Ascending aorta (tissue), 2 donors: ENCODE measurements around the gene ANKH. TPM values are rescaled to one million over a fixed set of nuclear protein-coding genes. Genes with fewer than 3 reads are reported as not detected.

ENCODE experiments used
- DNase-seq, 2 donors: peaks; one replicate each; pipeline ENCODE4 v3.0.0-alpha.2; 2019; ENCODE audit warnings: low spot score in 2 of 2
- H3K27ac ChIP-seq, 2 donors: fragments of 200-600 bp; sonication (generic); one replicate each; pipeline ENCODE4 v1.5.1; 2016 to 2017; ENCODE audit warnings: mild to moderate bottlenecking in 1 of 2
- H3K27me3 ChIP-seq: fragments of 200-600 bp; sonication (generic); one replicate; pipeline ENCODE4 v1.5.1; 2017
- H3K36me3 ChIP-seq, 2 donors: fragments of 200-600 bp; sonication (generic); one replicate each; pipeline ENCODE4 v1.5.1; 2016
- H3K4me1 ChIP-seq, 2 donors: fragments of 200-600 bp; sonication (generic); one replicate each; pipeline ENCODE4 v1.5.1; 2016 to 2017; ENCODE audit warnings: mild to moderate bottlenecking in 1 of 2
- H3K4me3 ChIP-seq, 2 donors: fragments of 200-600 bp; sonication (generic); one replicate each; pipeline ENCODE4 v1.5.1; 2016 to 2017; ENCODE audit warnings: mild to moderate bottlenecking in 1 of 2
- H3K9me3 ChIP-seq, 2 donors: fragments of 200-600 bp; sonication (generic); one replicate each; pipeline ENCODE4 v1.5.1; 2016
- CTCF ChIP-seq, 3 experiments: fragments of 200-600 bp in 2 of 3; fragments of 450-650 bp in 1 of 3; sonication (generic) in 2 of 3; IDR thresholded peaks; one replicate each; pipeline ENCODE4 v1.5.1; 2016 to 2019; ENCODE audit warnings: antibody characterized with exemption in 3 of 3, mild to moderate bottlenecking in 1 of 3, moderate library complexity in 1 of 3
- intact Hi-C: fragments of 100-400 bp; cut with DNase I; formaldehyde crosslinking; loops from one replicate; pipeline ENCODE4 v1.15.1; 2023
- total RNA-seq: library from RNA; depleted of rRNA; stranded (reverse); fragments of >200 nt; gene quantifications from one replicate; pipeline ENCODE4 v1.1.0, GENCODE V29; 2016

ANKH gene
- total RNA-seq, 1 donor from 2014 or later: 388 TPM

DNA sequence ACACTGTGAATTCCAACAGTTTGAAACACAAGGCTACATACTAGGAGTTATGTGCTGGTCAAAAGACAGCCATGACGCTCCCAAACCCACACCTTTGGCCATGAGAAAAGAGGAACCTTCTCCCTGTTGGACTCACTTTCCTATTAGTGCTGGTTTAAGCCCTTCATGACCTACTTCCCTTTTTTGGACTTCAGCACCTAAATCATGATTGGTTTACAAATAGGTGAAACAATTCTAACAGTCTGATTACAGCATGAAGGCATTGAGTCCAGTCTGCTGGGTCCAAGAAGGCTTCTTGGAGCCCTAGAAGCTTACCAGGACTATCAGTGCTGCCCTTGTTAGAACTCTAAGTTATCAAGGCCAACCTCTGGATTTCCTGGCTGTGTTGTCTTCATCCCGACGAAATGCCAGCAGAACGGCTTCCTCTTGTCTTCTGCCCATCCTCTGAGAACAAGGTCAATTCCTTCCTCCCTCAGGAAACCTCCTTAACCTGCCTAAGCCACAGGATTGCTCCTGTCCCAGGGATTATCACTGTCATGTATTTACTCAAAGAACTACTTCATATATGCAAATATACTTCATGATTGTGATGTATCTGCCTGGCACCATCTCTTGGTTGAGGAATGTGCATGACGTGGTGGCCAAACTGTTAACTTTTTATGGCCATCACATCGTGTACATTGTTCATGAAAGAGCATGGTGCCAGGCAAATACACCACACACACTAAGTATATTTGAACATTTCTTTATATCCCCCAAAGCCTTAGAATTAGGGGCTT is 83.6 kb downstream of the ANKH start:
- intact Hi-C loops: no loop called here
- no peaks in the 10 kb centered on the region for H3K27me3 ChIP-seq
- H3K4me1 ChIP-seq: peaks cover 0 to 15% of the 10 kb centered on the region in 2 donors
- no peak for DNase-seq
- no peak overlapping the region for H3K4me3 ChIP-seq
- peaks cover 0 to 2% of the 10 kb centered on the region in 2 donors for H3K36me3 ChIP-seq
- peak overlapping the region in 1 of 2 donors; percentile 1 for H3K27ac ChIP-seq
- TF ChIP-seq CTCF (IDR thresholded peaks at IDR 0.05): no peak
- no peaks in the 10 kb centered on the region for H3K9me3 ChIP-seq

DNA sequence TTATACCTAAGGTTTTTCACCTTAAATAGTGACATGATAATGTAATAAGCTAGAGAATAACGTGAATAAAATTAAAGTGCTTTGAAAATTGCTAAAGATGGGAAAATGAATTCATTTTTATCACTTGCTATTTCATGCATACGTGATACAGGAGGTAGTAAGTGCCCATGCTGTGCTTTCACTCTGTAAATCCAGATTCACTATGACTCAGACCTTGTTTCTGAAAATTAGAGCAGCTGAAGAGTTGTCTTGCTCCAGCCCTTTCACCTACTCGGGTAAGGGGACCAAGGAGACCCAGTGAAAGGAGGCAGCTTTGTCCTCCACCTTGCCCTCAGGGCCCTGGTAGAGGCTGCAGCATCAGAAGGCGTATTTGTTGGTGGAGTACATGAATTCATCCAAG is 87.9 kb downstream of the ANKH start:
- intact Hi-C loops: no loop called here
- peaks cover 0 to 10% of the 10 kb centered on the region in 2 donors for H3K4me1 ChIP-seq
- DNase-seq: no peak

GRCh38 chr5:14782591-14782990 is 89.0 kb downstream of the ANKH start:
- no peak for TF ChIP-seq CTCF (IDR thresholded peaks at IDR 0.05)
- H3K4me1 ChIP-seq: peaks cover 0 to 14% of the 10 kb centered on the region in 2 donors
- no peak for DNase-seq
- no peaks in the 10 kb centered on the region for H3K27me3 ChIP-seq
- H3K9me3 ChIP-seq: no peaks in the 10 kb centered on the region
- H3K36me3 ChIP-seq: no peaks in the 10 kb centered on the region
- H3K4me3 ChIP-seq: no peak overlapping the region
- H3K27ac ChIP-seq: no peak overlapping the region
- intact Hi-C loops: no loop called here

More for the DNA sequence above, 87.9 kb downstream of the ANKH start:
- Histone ChIP-seq H3K36me3 (no peaks in the 10 kb centered on the region), H3K4me3 (no peak overlapping the region), H3K27ac (no peak overlapping the region), H3K27me3 (no peaks in the 10 kb centered on the region), H3K9me3 (no peaks in the 10 kb centered on the region)
- TF ChIP-seq CTCF (IDR thresholded peaks at IDR 0.05): no peak

- no peak for DNase-seq
- intact Hi-C loops: no loop called here
- peak overlapping the region; percentile 49 to 53 for H3K27ac ChIP-seq
- H3K4me1 ChIP-seq: peaks cover 0 to 15% of the 10 kb centered on the region in 2 donors
- H3K27me3 ChIP-seq: no peaks in the 10 kb centered on the region
- no peaks in the 10 kb centered on the region for H3K36me3 ChIP-seq
- no peaks in the 10 kb centered on the region for H3K9me3 ChIP-seq
- no peak overlapping the region for H3K4me3 ChIP-seq
- no peak for TF ChIP-seq CTCF (IDR thresholded peaks at IDR 0.05)
These were observed 90.5 kb downstream of the ANKH start for GRCh38 chr5:14781106-14781505.

- intact Hi-C loops: no loop called here
- no peak overlapping the region for H3K4me3 ChIP-seq
- no peaks in the 10 kb centered on the region for H3K9me3 ChIP-seq
- no peak for TF ChIP-seq CTCF (IDR thresholded peaks at IDR 0.05)
- H3K27me3 ChIP-seq: no peaks in the 10 kb centered on the region
- peaks cover 0 to 15% of the 10 kb centered on the region in 2 donors for H3K4me1 ChIP-seq
- no peaks in the 10 kb centered on the region for H3K36me3 ChIP-seq
- no peak overlapping the region for H3K27ac ChIP-seq
- no peak for DNase-seq
These were observed 91.6 kb downstream of the ANKH start for GRCh38 chr5:14779975-14780374.
